NCI-H1092 treated with DMSO at 0.1 percent for 48 hours (cell line): Measurements from ENCODE around the gene IQGAP3.
"Not testable (repeated sequence)": the region's sequence is repeated elsewhere in the genome, so short reads cannot be mapped to it uniquely, and the experiment has no call there.

ENCODE experiments used
- DNase-seq: peaks from one replicate; lab custom pipeline; 2025; lab: John Stamatoyannopoulos, UW

Gene IQGAP3

GRCh38 chr1:156566436-156566835, 5.9 kb downstream of the IQGAP3 start:
- DNase-seq = no peak

- no peak for DNase-seq
Measured at GRCh38 chr1:156565519-156565918, 6.8 kb downstream of the IQGAP3 start.

- DNase-seq = no peak
Measured at GRCh38 chr1:156560585-156561163, 11.7 kb downstream of the IQGAP3 start.

GRCh38 chr1:156559797-156560385, 12.5 kb downstream of the IQGAP3 start:
- DNase-seq = no peak

GRCh38 chr1:156559086-156559796, 13.1 kb downstream of the IQGAP3 start:
- no peak for DNase-seq

- DNase-seq = no peak
Measured at GRCh38 chr1:156556354-156556753, 16.0 kb downstream of the IQGAP3 start.

GRCh38 chr1:156555715-156556114, 16.6 kb downstream of the IQGAP3 start:
- DNase-seq = no peak

GRCh38 chr1:156554971-156555370, 17.4 kb downstream of the IQGAP3 start:
- no peak for DNase-seq

- no peak for DNase-seq
Measured at GRCh38 chr1:156553860-156554485, 18.4 kb downstream of the IQGAP3 start.

- not testable (repeated sequence) for DNase-seq
Measured at GRCh38 chr1:156552937-156553336, 19.4 kb downstream of the IQGAP3 start.

GRCh38 chr1:156552518-156552917, 19.8 kb downstream of the IQGAP3 start:
- DNase-seq = no peak

- no peak for DNase-seq
Measured at GRCh38 chr1:156551869-156552268, 20.5 kb downstream of the IQGAP3 start.

GRCh38 chr1:156551066-156551643, 21.2 kb downstream of the IQGAP3 start:
- no peak for DNase-seq

- no peak for DNase-seq
Measured at GRCh38 chr1:156550346-156550745, 22.0 kb downstream of the IQGAP3 start.

GRCh38 chr1:156549831-156550230, 22.5 kb downstream of the IQGAP3 start:
- DNase-seq = no peak

GRCh38 chr1:156549390-156549789, 23.0 kb downstream of the IQGAP3 start:
- DNase-seq = no peak

- DNase-seq = no peak
Measured at GRCh38 chr1:156547982-156548381, 24.4 kb downstream of the IQGAP3 start.

- no peak for DNase-seq
Measured at GRCh38 chr1:156547434-156547833, 24.9 kb downstream of the IQGAP3 start.

GRCh38 chr1:156546267-156546666, 26.1 kb downstream of the IQGAP3 start:
- DNase-seq = no peak

GRCh38 chr1:156544592-156545102, 27.7 kb downstream of the IQGAP3 start:
- DNase-seq = no peak

- no peak for DNase-seq
Measured at GRCh38 chr1:156543066-156543465, 29.3 kb downstream of the IQGAP3 start.

- no peak for DNase-seq
Measured at GRCh38 chr1:156540955-156541354, 31.4 kb downstream of the IQGAP3 start.
